LoVo (cell line): Measurements from ENCODE around the gene BCAN.
"Not testable (repeated sequence)": the region's sequence is repeated elsewhere in the genome, so short reads cannot be mapped to it uniquely, and the experiment has no call there.

Experiments used
- DNase-seq: peaks from one replicate; pipeline ENCODE4 v3.0.0-alpha.2; 2016; ENCODE audit warnings: low spot score

The BCAN gene, protein sequence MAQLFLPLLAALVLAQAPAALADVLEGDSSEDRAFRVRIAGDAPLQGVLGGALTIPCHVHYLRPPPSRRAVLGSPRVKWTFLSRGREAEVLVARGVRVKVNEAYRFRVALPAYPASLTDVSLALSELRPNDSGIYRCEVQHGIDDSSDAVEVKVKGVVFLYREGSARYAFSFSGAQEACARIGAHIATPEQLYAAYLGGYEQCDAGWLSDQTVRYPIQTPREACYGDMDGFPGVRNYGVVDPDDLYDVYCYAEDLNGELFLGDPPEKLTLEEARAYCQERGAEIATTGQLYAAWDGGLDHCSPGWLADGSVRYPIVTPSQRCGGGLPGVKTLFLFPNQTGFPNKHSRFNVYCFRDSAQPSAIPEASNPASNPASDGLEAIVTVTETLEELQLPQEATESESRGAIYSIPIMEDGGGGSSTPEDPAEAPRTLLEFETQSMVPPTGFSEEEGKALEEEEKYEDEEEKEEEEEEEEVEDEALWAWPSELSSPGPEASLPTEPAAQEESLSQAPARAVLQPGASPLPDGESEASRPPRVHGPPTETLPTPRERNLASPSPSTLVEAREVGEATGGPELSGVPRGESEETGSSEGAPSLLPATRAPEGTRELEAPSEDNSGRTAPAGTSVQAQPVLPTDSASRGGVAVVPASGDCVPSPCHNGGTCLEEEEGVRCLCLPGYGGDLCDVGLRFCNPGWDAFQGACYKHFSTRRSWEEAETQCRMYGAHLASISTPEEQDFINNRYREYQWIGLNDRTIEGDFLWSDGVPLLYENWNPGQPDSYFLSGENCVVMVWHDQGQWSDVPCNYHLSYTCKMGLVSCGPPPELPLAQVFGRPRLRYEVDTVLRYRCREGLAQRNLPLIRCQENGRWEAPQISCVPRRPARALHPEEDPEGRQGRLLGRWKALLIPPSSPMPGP

DNA sequence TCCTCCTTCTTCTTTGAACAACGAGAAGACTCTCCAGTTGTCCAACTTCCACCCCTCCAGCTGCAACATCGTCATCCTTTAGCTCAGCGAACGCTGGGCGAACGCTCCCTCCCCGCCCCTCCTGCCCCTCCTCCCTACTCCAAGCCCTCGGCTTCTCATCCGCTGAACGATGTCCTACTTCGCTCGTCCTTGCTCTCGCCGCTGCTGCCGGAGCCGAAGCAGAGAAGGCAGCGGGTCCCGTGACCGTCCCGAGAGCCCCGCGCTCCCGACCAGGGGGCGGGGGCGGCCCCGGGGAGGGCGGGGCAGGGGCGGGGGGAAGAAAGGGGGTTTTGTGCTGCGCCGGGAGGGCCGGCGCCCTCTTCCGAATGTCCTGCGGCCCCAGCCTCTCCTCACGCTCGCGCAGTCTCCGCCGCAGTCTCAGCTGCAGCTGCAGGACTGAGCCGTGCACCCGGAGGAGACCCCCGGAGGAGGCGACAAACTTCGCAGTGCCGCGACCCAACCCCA lies at the start of gene BCAN:
BCAN (plus strand) TSS at position 357 of the 504 bp plus-strand sequence. CDS start 3,938 bp downstream, outside the sequence.
- DNase-seq, result no peak

DNA sequence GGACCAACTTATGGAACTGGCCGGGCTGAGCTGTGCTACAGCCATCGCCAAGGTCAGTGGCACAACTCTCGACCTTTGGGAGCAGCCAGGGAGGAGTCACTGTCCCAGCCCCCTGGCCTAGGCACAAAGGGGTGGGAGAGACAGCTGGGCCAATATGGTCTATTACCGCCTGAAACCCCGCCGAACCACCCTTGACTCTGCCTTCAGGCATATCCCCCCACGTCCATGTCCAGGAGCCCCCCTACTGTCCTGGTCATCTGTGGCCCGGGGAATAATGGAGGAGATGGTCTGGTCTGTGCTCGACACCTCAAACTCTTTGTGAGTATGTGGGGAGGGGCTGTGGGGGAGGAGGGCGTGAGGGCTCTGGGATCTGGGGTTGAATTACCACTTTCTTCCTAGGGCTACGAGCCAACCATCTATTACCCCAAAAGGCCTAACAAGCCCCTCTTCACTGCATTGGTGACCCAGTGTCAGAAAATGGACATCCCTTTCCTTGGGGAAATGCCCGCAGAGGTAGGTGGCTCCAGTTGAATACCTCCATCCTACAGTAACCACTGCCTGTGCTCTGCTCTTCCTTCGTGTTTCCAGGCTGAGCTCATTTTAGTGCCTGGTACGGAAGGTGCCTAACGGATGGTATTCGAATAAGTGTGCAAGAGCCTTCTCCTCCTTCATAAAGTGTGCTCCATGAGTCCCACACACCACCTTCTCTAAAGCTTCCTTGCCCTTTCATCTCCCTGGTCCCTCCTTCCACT lies 49.6 kb upstream of the BCAN start:
- no peak for DNase-seq

DNA sequence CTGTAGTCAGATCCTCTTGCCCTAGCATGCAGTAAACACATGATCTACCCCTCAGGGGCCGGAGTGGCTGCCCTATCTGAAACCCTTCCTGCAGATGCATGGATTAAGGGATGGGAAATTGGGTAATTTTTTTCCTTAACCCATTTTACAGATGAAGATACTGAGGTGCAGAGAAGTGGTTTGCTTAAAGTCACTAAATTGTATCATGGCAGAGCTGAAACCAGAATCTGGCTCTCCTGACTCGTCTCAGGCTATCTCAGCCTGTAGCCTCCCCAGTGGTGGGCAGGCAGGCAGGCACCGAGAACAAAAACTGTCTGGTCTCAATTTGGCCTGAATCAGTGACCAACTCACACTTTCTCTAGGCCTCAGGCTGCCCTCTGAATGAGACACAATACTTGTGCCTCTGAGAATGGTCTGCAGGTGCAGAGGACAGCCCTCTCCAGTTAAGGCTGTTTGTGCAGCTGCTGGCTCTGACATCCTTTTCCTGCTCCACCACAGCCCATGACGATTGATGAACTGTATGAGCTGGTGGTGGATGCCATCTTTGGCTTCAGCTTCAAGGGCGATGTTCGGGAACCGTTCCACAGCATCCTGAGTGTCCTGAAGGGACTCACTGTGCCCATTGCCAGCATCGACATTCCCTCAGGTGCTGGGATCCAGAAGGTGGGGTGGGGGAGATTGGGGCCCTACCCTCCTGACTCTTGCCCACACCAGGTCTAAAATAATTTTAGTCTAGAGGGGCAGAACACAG lies 48.8 kb upstream of the BCAN start:
- DNase-seq, result no peak

DNA sequence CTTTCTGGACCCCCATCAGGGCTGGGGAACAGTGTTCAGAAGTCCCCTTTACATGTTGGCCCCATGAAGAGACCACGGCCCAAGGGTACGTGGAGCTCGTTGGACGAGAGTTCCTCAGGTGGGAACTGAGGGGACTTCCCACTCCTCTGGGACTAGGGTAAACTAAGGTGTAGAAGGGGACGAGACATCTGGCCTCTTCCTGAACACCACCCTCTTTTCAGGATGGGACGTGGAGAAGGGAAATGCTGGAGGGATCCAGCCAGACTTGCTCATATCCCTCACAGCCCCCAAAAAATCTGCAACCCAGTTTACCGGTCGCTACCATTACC lies 48.3 kb upstream of the BCAN start:
- DNase-seq, result no peak

DNA sequence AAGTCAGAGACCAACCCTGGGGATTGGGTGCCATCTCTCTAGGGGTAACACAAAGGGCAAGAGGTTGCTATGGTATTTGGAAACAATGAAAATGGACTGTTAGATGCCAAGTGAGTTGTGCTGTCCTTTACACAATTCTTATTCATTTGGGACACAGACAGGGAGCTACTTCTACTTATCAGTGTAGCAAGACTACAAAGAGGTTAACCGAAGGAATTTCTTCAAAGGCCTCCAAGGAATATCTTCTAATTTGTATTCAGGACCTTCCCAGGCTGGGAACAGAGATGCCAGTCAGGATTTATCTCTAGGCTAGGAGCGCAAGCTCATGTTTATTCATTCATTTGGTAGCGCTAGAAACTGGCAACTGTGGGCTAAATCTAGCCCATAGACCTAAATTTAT lies 47.7 kb upstream of the BCAN start:
- DNase-seq, result no peak

DNA sequence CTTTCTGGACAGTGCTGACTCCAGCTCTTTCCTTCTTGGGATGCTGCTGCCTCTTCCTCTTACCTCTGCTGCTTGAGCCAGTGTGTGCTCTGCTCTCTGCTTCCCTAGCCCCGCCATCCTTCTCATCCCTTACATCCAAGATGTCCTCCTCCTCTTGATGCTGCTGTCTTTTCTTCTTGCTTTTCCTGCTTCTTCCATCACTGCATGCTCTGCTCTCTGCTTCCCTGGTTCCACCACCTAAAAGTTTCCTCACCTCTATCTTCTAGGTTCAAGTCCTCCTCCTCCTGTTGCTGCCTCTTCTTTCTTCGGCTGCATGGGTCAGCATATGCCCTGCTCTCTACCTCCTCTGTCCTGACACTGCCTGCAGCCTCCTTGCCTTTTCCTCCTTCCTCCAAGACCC lies 46.9 kb upstream of the BCAN start:
- DNase-seq, result no peak

DNA sequence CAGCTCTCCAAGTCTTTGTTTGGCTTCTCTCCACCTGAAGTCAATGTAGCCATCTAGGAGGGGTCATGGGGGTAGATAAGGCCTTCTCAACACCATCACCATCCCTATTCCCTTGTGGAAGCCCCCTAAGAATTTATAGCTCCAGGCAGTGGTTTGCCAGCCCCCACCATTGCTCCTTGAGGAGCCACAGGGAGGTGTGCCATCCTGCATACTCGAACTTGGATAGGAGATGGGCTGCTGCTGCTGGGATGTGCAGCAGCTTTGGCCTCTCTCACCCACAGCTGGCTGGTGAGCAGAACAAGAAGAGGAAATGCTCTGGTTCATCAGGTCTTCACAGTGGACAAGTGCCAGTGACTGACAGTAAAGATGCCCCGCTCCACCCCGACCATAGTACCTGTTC lies 45.5 kb upstream of the BCAN start:
- DNase-seq, result no peak

DNA sequence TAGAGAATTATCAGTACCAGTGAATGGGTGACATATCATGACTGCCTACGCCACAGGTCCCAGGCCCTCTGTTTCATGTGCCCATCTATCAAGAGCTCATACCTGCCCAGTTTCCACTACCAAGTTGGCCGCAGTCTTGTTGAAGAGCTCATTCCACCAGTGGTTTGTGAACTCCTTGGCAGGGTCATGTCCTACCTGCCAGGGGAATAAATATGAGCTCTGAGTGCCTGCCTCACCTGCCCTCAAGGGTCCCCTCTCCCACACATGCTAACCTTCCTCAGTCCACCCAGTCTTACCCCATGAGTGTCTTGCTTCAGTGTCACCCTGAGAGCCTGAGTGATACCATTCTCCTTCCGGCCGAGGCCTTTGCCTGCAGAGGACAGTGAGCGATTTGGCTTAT lies 43.8 kb upstream of the BCAN start:
- DNase-seq, result no peak

DNA sequence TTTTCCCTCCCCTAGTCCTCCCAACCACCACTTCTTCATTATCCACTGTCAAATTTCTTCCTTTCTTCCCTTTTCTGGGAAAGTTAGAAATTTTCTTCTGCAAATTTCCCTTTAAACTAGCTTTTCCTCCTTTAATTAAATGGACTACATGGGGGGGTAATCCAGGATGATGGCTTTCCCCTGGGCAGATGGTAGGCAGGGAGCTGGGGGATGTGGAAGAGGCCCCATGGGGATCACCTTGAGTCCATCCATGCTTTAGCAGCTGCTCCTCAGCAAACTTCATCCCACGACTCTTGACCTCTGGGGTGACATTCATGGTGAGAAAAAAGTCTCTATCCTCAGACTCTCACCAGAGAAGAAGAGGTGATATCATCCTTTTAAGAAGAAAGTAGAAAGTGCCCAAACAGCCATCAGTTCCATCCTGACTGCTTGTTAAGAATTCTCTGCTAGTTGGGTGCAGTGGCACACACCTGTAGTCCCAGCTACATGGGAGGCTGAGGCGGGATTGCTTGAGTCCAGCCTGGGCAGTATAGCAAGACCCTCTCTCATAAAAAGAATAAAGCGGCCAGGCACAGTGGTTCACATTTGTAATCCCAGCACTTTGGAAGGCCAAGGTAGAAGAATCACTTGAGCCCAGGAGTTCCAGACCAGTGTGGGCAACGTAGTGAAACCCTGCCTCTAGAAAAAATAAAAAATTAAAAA lies 43.0 kb upstream of the BCAN start:
- no peak for DNase-seq

DNA sequence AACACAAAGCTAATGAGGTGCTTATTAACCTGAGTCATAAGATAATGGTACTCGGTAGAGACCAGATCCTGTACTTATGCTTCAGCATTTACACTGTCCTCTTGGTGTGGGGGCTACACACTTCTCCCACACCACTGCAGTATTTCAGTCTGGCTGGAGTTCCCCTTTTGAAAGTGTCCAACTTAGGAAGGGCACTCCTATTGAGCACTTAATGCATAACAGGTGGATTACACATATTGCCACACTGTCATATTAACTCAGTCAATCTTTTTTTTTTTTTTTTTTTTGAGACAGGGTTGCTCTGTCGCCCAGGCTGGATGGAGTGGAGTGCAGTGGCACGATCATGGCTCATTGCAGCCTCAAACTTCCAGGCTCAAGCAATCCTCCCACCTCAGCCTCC lies 42.1 kb upstream of the BCAN start:
- no peak for DNase-seq

DNA sequence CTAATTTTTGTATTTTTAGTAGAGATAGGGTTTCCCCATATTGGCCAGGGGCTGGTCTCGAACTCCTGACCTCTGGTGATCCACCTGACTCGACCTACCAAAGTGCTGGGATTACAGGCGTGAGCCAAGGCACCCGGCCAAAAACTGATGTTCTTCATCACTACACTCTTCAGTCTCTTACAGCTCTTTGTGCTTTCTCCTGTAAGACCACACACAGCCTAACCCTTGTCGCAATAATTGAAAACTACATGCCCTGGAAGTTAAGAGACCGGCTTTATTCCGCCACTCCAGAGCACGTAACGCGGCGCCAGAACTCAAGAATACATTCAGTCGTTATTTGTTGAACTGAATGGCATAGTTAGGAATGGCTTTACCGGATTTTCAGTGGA lies 41.2 kb upstream of the BCAN start:
- DNase-seq, result no peak

DNA sequence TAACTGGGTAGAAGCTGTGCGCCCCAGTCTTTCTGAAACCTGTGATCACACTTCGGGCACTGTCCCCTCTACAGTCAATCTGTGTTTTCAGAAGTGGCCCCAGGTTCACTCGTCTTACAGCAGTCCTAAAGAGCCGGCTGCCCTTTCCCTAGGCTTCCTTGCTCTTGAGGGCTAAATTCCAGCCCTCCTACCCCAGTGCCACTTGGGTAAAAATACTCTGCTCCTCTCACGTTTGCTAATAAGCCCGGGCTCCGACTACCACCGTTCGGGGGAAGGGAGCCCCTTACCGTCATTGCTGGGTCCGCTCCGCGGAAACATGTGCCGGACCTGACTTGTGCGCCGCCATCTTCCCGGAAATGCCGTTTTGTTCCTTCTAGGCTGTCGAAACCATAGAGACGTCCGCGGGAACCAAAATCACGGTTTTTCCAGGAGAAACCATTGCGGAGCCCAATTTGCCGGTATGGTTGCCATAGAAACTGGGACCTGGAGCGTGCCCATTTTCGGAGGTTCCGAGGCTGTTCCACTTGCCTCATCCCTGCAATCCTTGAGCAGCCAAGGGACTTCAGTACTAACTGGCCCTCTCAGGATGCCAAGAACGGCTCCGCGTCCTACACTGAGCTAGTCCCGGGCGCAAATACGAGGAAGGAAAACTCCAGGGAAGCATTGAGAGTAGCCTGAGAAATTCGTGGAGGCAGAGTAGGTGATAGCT lies 40.6 kb upstream of the BCAN start, which contains the start of gene GPATCH4:
GPATCH4 (minus strand) TSS at position 358 of the 709 bp plus-strand sequence.
- peak; percentile 80 for DNase-seq

DNA sequence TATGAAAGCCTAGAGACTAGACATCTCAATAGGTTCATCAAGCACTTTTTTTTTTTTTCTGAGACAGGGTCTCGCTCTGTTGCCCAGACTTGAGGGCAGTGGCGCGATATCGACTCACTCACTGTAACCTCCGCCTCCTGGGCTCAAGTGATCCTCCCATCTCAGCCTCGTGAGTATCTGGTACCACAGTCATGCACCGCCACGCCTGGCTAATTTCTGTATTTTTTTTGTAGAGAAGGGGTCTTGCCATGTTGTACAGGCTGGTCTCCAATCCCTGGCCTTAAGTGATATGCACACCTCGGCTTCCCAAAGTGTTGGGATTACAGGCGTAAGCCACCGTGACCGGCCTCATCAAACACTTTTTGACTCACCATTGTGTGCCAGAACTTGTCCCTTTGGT lies 40.0 kb upstream of the BCAN start:
- DNase-seq, result no peak

DNA sequence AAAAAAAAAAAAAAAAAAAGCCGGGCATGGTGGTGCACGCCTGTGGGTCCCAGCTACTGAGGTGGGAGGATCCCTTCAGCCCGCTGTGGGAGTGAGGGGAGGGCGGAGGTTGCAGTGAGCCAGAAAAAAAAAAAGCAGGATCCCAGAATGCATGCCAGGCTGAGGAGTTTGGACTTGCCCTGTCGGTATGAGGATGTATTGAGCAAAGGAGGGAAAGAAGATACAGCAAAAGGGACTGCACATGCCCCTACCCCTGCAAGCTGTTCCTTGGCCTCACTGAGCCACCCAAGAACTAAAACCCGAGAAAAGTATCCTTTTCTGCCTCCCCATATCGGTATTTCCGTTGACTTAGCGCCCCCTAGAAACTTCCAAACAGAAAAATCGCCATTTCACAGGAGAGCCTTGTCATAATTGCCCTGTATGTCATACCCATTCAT lies 39.3 kb upstream of the BCAN start:
- no peak for DNase-seq

DNA sequence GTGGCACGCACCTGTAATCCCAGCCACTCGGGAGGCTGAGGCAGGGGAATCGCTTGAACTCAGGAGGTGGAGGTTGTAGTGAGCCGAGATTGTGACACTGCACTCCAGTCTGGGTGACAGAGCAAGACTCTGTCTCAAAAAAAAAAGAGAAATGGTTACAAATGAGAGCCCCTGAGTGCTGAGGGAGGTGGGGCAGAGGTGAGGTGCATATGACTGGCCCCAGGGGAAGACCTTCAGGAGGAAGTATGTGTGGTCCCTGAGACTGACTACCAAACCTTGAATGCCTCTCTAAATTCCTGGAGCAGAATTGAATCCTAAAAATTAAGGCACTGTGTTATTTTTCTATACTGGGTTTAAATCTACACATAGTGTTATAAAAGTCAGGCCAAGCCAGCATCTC lies 34.6 kb upstream of the BCAN start:
- not testable (repeated sequence) for DNase-seq

DNA sequence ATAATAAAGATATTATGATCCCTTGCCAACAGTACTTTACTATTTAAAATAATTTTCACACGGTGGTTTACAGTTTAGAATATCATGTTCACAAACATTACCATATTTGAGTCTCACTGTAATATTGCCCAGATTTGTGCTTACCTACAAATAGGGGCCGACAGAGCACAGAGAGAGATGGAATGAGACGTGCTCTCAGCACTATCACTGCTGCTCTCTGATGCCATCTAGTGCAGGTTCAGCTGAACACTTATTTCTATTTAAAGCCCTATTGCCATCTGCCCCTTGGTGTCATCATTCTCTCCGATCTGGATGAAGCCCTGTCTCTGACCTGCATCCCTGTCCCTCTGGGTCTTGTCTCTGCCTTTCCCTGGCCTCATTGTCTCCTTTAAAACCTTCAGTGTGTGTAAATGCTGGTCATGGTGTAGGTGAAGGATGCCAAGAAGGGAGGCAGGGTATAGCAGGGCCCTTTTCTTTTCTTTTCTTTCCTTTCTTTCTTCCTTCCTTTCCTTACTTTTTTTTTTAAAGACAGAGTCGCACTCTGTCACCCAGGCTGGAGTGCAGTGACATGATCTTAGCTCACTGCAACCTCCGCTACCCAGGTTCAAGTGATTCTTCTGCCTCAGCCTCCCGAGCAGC lies 33.8 kb upstream of the BCAN start:
- peak; percentile 81 for DNase-seq

DNA sequence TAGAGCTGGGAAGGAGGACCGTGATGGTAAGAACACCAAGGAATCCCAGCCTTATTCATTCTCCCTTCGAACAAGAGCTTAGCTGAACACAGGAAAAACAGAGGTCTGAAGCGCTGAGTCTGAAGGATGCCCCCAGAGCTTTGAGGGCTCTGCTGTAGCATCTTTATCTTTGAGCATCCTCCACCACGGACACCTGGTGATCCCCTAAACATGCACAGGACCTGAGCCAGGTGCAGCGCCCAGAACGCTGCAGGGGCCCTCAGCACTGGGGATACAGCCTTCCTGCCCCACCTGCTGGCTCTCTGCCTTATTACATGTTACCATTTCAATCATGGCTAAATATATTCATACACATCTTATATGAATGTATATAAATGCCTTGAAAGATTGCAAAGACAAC lies 32.9 kb upstream of the BCAN start:
- DNase-seq, result peak; percentile 31

DNA sequence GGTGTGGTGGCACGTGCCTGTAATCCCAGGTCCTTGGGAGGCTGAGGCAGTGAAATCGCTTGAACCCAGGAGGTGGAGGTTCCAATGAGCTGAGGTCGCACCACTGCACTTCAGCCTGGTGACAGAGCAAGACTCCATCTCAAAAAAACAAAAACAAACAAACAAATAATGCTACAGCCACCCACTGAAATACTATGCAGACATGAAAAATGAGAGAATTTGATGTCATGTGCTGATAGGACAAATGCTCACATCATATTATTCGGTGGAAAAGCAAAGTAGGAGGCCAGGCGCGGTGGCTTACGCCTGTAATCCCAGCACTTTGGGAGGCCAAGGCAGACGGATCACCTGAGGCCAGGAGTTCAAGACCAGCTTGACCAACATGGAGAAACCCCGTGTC lies 31.8 kb upstream of the BCAN start:
- DNase-seq, result not testable (repeated sequence)

DNA sequence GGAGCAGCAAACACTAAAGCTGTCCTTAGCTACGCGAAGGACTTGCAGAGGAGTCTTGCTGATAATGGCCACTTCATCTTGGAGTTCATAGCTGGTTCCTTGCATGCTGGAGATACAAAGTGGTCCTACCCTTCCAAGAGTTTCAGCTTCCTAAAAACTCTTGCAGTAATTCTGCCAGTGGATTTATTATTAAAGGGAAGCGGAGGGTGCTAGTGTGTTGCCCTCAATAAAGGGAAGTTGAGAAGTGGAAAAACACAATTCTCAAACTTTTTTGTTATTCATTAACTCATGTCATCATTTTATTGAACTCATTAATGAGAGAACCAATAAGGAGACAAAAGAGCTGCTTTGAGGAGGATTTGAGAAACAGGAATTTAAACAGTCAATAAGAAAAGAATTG lies 29.3 kb upstream of the BCAN start:
- no peak for DNase-seq

DNA sequence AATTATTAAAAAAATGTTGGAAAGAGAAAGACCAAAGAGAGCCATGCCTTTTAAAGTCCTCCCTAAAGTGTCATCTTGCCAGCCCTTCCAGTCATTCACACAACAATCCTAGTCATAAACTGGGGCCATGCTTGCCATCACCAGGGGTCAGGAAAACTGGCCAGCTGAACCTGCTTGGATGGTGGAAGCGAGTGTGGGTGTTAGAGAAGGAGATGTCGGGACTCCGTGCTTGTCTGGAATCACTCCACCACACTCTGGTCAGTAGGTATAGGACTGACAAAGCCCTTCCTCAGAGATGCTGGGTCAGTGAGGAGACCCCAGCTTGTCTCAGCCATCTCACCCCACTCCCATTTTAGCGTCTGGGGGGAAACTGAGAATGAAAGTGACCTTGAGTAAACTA lies 26.0 kb upstream of the BCAN start:
- no peak for DNase-seq
